ENCODE measurements around the gene ZDHHC20.

DNA sequence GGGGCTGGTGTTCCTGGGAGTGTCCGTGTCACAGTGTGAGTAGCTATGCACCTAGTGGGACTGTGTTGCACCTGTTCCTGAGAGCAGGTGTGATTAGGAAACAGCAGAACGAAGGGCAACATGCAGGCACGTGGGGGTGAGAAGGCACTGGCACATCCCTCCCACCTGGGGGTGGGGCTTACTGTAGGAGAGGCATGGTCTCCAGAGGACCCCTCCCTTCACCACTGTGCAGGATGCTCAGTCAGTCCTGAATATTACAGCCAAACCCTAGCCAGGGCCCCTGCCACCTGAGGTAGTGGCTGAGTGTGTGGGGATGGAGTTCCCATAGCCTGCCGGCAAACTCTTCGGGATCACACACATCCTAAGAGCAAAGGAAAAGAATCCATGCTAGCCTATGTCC is 99.2 kb downstream of the ZDHHC20 start:
- TF ChIP-seq, protein P1, sequence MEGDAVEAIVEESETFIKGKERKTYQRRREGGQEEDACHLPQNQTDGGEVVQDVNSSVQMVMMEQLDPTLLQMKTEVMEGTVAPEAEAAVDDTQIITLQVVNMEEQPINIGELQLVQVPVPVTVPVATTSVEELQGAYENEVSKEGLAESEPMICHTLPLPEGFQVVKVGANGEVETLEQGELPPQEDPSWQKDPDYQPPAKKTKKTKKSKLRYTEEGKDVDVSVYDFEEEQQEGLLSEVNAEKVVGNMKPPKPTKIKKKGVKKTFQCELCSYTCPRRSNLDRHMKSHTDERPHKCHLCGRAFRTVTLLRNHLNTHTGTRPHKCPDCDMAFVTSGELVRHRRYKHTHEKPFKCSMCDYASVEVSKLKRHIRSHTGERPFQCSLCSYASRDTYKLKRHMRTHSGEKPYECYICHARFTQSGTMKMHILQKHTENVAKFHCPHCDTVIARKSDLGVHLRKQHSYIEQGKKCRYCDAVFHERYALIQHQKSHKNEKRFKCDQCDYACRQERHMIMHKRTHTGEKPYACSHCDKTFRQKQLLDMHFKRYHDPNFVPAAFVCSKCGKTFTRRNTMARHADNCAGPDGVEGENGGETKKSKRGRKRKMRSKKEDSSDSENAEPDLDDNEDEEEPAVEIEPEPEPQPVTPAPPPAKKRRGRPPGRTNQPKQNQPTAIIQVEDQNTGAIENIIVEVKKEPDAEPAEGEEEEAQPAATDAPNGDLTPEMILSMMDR (IDR thresholded peaks at IDR 0.05) = no peak
- TF ChIP-seq POLR2A (IDR thresholded peaks at IDR 0.05) = no peak
- TF ChIP-seq EP300 (IDR thresholded peaks at IDR 0.05) = no peak

Measured in ovary (tissue), 3 donors.